ENCODE measurements around the gene HAPLN2. TPM values are rescaled to one million over a fixed set of nuclear protein-coding genes. Genes with fewer than 3 reads are reported as not detected.

Gene HAPLN2
- total RNA-seq, 1 donor from 2014 or later: not detected

DNA sequence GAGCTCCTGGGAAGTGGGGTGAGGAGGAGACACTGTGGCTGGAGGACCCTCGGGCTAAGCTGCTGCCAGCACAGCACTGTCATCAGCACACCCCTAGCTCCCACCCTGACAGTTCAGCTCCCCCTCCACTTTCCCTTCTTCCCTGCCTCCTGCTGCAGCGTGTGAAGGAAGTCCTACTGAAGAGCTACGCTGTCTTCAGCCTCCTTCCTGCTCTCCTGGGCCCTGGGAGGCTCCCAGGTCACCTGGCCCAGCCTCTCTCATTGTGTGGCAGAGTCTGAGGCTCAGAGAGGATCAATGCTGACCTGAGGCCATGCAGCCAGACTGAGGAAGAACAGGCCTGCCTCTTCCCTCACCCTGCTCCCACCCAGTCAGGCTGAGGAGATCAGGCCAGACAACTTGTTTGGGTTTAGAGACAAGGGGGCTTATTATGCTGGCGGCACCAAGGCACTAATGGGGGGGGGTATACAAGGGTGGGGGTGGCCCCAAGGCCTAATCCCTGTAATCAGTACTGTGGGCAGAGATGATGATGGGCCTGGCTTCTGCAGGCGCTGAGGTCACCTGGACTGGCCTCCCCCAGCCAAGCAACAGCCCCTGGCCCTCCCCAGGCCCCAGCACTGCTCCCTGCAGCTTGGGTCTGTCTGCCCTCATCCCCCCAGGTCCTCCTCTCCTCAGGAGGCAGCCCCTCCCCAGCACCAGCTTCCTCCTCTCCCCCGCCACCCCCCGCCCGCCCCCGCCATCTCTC, 48.9 kb downstream of the HAPLN2 start:
- TF ChIP-seq, protein P1, sequence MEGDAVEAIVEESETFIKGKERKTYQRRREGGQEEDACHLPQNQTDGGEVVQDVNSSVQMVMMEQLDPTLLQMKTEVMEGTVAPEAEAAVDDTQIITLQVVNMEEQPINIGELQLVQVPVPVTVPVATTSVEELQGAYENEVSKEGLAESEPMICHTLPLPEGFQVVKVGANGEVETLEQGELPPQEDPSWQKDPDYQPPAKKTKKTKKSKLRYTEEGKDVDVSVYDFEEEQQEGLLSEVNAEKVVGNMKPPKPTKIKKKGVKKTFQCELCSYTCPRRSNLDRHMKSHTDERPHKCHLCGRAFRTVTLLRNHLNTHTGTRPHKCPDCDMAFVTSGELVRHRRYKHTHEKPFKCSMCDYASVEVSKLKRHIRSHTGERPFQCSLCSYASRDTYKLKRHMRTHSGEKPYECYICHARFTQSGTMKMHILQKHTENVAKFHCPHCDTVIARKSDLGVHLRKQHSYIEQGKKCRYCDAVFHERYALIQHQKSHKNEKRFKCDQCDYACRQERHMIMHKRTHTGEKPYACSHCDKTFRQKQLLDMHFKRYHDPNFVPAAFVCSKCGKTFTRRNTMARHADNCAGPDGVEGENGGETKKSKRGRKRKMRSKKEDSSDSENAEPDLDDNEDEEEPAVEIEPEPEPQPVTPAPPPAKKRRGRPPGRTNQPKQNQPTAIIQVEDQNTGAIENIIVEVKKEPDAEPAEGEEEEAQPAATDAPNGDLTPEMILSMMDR (IDR thresholded peaks at IDR 0.05): no peak
- ATAC-seq (ENCODE audit: low read depth) (no peak), DNase-seq (no peak)
- ChIA-PET CTCF (no interaction called here), POLR2A (interaction anchor here (0.7 kb wide), 1 partner anchor 9 kb away, joined by 4 read pairs; no protein-coding TSS in a partner anchor)
- no peak overlapping the region for H3K4me3 Mint-ChIP-seq
- H3K4me1 Mint-ChIP-seq: peaks cover 34% of the 10 kb centered on the region
- intact Hi-C loops (cut with micrococcal nuclease): no loop called here
- no peak overlapping the region for H3K27ac Mint-ChIP-seq
- no peaks in the 10 kb centered on the region for H3K9me3 Mint-ChIP-seq
- peaks cover 5% of the 10 kb centered on the region for H3K27me3 Mint-ChIP-seq
- H3K36me3 Mint-ChIP-seq (ENCODE audit: low read depth): no peaks in the 10 kb centered on the region

DNA sequence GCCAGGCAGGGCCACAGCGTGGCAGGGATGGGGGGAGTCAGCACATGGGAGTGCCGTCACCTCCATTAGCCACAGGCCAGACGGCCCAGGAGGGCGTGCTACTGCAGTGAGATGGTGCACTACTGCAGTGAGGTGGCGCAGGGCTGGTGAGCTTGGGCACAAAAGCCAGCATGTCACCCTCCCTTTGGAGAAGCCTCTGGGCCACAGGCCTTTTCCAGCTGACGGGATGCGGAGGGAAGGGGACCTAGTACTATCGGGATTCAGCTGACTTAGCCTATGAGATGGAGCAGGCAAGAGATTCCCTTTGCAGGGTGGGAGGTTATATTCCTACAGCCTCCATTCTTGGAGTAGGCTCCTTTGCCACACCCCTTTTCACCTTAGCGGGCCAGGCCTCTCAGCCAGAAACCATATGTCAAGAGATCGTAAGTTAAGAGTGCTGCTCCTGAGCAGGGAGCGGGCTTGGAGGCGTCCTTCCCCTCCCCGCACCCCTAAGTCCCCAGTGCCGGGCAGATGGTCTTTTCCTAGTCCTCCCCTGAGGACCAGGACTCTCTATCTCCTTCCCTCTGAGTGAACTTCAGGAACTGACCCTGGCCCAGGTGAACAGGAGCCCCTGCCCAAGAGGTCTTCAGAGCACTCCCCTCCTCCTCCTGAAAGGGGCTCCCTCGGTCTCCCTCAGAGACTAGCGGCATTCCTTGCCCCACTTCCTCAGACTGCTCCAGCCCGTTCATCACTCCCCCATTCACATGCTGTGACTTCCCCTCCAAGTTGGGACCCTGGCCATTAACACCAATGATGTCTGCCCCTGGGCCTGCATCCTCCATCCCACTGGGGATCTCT, 49.8 kb downstream of the HAPLN2 start:
- DNase-seq (no peak), ATAC-seq (ENCODE audit: low read depth) (no peak)
- POLR2A ChIA-PET: no interaction called here
- Mint-ChIP-seq H3K27ac (no peak overlapping the region), H3K4me1 (peaks cover 25% of the 10 kb centered on the region), H3K27me3 (peaks cover 14% of the 10 kb centered on the region), H3K9me3 (no peaks in the 10 kb centered on the region), H3K36me3 (ENCODE audit: low read depth) (no peaks in the 10 kb centered on the region), H3K4me3 (no peak overlapping the region)
- intact Hi-C loops (cut with micrococcal nuclease): no loop called here
- TF ChIP-seq, protein P1 (IDR thresholded peaks at IDR 0.05): no peak
- CTCF ChIA-PET: no interaction called here

DNA sequence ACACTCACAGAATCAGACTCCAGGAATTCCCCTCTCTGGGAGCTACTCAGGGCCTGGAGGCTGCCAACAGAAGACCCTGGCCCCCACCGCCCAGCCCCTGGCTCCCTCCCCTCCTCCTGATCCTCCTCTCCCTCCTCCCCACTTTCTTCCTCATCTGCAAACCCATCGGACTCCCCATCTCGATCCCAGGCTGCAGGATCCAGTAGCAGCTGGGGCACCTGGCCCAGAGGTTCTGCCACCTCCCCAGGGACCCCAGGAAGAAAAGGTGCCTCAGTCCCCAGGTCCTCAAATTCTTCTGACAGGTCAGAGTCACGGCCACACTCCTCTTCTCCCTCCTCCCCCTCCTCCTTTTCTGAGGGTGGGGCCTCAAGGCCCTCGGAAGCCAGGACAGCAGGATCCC, 50.6 kb downstream of the HAPLN2 start:
- Mint-ChIP-seq H3K4me3 (no peak overlapping the region), H3K9me3 (no peaks in the 10 kb centered on the region), H3K36me3 (ENCODE audit: low read depth) (no peaks in the 10 kb centered on the region), H3K27me3 (peaks cover 19% of the 10 kb centered on the region), H3K4me1 (peaks cover 17% of the 10 kb centered on the region), H3K27ac (no peak overlapping the region)
- TF ChIP-seq, protein P1 (IDR thresholded peaks at IDR 0.05): no peak
- no peak for DNase-seq
- ATAC-seq (ENCODE audit: low read depth): no peak
- POLR2A ChIA-PET: no interaction called here
- CTCF ChIA-PET: interaction anchor here (0.7 kb wide), 1 partner anchor 42 kb away, joined by 3 read pairs; no protein-coding TSS in a partner anchor
- intact Hi-C loops (cut with micrococcal nuclease): no loop called here

DNA sequence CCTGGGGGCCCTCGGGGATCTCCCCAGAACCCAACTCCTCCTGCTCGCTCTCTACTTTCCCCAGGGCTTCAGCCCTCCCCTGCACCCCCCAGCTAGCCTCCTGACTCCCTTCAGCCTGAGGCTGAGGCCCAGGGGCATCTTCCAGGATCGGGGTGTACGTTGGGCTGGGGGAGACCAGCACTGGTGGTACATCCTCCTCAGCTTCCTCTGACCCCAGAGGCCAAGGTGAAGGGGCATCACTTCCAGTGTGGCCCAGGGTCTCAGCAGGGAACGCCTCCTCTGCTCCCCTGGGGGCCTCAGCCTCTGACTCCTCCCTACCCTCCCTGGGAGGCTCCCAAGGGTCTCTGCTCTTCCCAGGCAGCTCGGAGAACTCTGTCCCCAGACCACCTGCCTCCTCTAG, 51.1 kb downstream of the HAPLN2 start:
- H3K9me3 Mint-ChIP-seq: no peaks in the 10 kb centered on the region
- ChIA-PET POLR2A (no interaction called here), CTCF (interaction anchor here (0.7 kb wide), 1 partner anchor 43 kb away, joined by 3 read pairs; no protein-coding TSS in a partner anchor)
- H3K36me3 Mint-ChIP-seq (ENCODE audit: low read depth): no peaks in the 10 kb centered on the region
- ATAC-seq (ENCODE audit: low read depth) (no peak), DNase-seq (no peak)
- peaks cover 24% of the 10 kb centered on the region for H3K27me3 Mint-ChIP-seq
- intact Hi-C loops (cut with micrococcal nuclease): no loop called here
- H3K4me1 Mint-ChIP-seq: peaks cover 12% of the 10 kb centered on the region
- TF ChIP-seq, protein P1 (IDR thresholded peaks at IDR 0.05): no peak
- no peak overlapping the region for H3K4me3 Mint-ChIP-seq
- H3K27ac Mint-ChIP-seq: no peak overlapping the region

- intact Hi-C loops (cut with micrococcal nuclease): no loop called here
- Mint-ChIP-seq H3K27me3 (peaks cover 26% of the 10 kb centered on the region), H3K9me3 (no peaks in the 10 kb centered on the region), H3K4me1 (peaks cover 7% of the 10 kb centered on the region), H3K4me3 (no peak overlapping the region), H3K27ac (no peak overlapping the region), H3K36me3 (ENCODE audit: low read depth) (no peaks in the 10 kb centered on the region)
- ATAC-seq (ENCODE audit: low read depth) (no peak), DNase-seq (no peak)
- ChIA-PET CTCF (no interaction called here), POLR2A (no interaction called here)
- TF ChIP-seq, protein P1 (IDR thresholded peaks at IDR 0.05): no peak
Measured at GRCh38 chr1:156670791-156671190, 51.6 kb downstream of the HAPLN2 start.

All from activated B cell treated with CpG ODN at 0.5 μM for 24 hours (primary cell).